SK-N-SH treated with all-trans-retinoic acid at 6 μM for 48 hours (cell line): ENCODE data around the gene PTPRF.

Experiments used
- ATAC-seq: fragments of 200-7000 bp; cut with Tn5 transposase; 3 replicates; pipeline ENCODE4 v1.9.1; 2020; ENCODE audit warnings: mild to moderate bottlenecking, moderate library complexity
- BACH2 ChIP-seq: fragments of 250-450 bp; sonication (Bioruptor Pico); IDR thresholded peaks from 2 replicates; pipeline ENCODE4 v1.9.0; 2021; ENCODE audit warnings: mild to moderate bottlenecking, borderline replicate concordance
- CREB5 ChIP-seq: fragments of 250-450 bp; sonication (Bioruptor Pico); IDR thresholded peaks from 2 replicates; pipeline ENCODE4 v1.5.1; 2020; ENCODE audit warnings: low read depth, mild to moderate bottlenecking, moderate library complexity
- CSDC2 ChIP-seq: fragments of 250-450 bp; sonication (Bioruptor Pico); IDR thresholded peaks from 2 replicates; pipeline ENCODE4 v1.5.0; 2020; ENCODE audit warnings: mild to moderate bottlenecking, moderate library complexity
- ESRRG ChIP-seq: fragments of 250-450 bp; sonication (Bioruptor Pico); IDR thresholded peaks from 2 replicates; pipeline ENCODE4 v1.6.1; 2021; ENCODE audit warnings: mild to moderate bottlenecking
- GLIS3 ChIP-seq: fragments of 250-450 bp; sonication (Bioruptor Pico); IDR thresholded peaks from 2 replicates; pipeline ENCODE4 v1.5.0; 2020; ENCODE audit warnings: mild to moderate bottlenecking, moderate library complexity
- ISL1 ChIP-seq: fragments of 250-450 bp; sonication (Bioruptor Pico); IDR thresholded peaks from 2 replicates; pipeline ENCODE4 v2.1.2; 2022; ENCODE audit warnings: mild to moderate bottlenecking, moderate library complexity
- OSR1 ChIP-seq: fragments of 250-450 bp; sonication (Bioruptor Pico); IDR thresholded peaks from 2 replicates; pipeline ENCODE4 v1.8.0; 2022; ENCODE audit warnings: moderate library complexity, mild to moderate bottlenecking, inconsistent platforms
- RARB ChIP-seq: fragments of 250-450 bp; sonication (Bioruptor Pico); IDR thresholded peaks from 2 replicates; pipeline ENCODE4 v1.8.0; 2021; ENCODE audit warnings: mild to moderate bottlenecking, moderate library complexity
- SNAI2 ChIP-seq: fragments of 250-450 bp; sonication (Bioruptor Pico); IDR thresholded peaks from 2 replicates; pipeline ENCODE4 v1.5.0; 2020; ENCODE audit warnings: mild to moderate bottlenecking, moderate library complexity
- TCF4 ChIP-seq: fragments of 250-450 bp; sonication (Bioruptor Pico); IDR thresholded peaks from 2 replicates; pipeline ENCODE4 v1.8.0; 2021; ENCODE audit warnings: mild to moderate bottlenecking, moderate library complexity, borderline replicate concordance
- TOX ChIP-seq: fragments of 250-450 bp; sonication (Bioruptor Pico); IDR thresholded peaks from 2 replicates; pipeline ENCODE4 v1.8.0; 2021; ENCODE audit warnings: mild to moderate bottlenecking, moderate library complexity, borderline replicate concordance
- TSHZ2 ChIP-seq: fragments of 250-450 bp; sonication (Bioruptor Pico); IDR thresholded peaks from 2 replicates; pipeline ENCODE4 v1.5.0; 2020; ENCODE audit warnings: mild to moderate bottlenecking, moderate library complexity
- ZC3H10 ChIP-seq: fragments of 250-450 bp; sonication (Bioruptor Pico); IDR thresholded peaks from 2 replicates; pipeline ENCODE4 v1.5.1; 2021; ENCODE audit warnings: mild to moderate bottlenecking, moderate library complexity
- ZFP3 ChIP-seq: fragments of 250-450 bp; sonication (Bioruptor Pico); IDR thresholded peaks from 2 replicates; pipeline ENCODE4 v1.5.0; 2020; ENCODE audit warnings: mild to moderate bottlenecking, moderate library complexity
- ZFP30 ChIP-seq: fragments of 450-650 bp; formaldehyde crosslinking; IDR thresholded peaks from 2 replicates; pipeline ENCODE4 v1.5.0; 2022; ENCODE audit warnings: mild to moderate bottlenecking, moderate library complexity
- ZNF565 ChIP-seq: fragments of 450-650 bp; formaldehyde crosslinking; conservative IDR thresholded peaks from 2 replicates; pipeline ENCODE4 v1.5.0; 2020; ENCODE audit warnings: low read depth, mild to moderate bottlenecking, moderate library complexity
- ZNF70 ChIP-seq: fragments of 450-650 bp; formaldehyde crosslinking; IDR thresholded peaks from 2 replicates; pipeline ENCODE4 v1.5.0; 2020; ENCODE audit warnings: mild to moderate bottlenecking, moderate library complexity
- TF ChIP-seq, protein P1 (sequence below): fragments of 250-450 bp; sonication (Bioruptor Pico); IDR thresholded peaks from 2 replicates; pipeline ENCODE4 v1.5.1; 2021; ENCODE audit warnings: mild to moderate bottlenecking, moderate library complexity
- TF ChIP-seq, protein P2 (sequence below): fragments of 250-450 bp; sonication (Bioruptor Pico); IDR thresholded peaks from 2 replicates; pipeline ENCODE4 v1.8.0; 2021; ENCODE audit warnings: low read depth, mild to moderate bottlenecking, moderate library complexity, borderline replicate concordance
- TF ChIP-seq, protein P3 (sequence below): fragments of 250-450 bp; sonication (Bioruptor Pico); IDR thresholded peaks from 2 replicates; pipeline ENCODE4 v1.8.0; 2020; ENCODE audit warnings: mild to moderate bottlenecking, moderate library complexity, borderline replicate concordance

The PTPRF gene

GRCh38 chr1:43597721-43598120 lies 67.0 kb downstream of the PTPRF start:
- no peak for ATAC-seq
- TF ChIP-seq, protein P1, sequence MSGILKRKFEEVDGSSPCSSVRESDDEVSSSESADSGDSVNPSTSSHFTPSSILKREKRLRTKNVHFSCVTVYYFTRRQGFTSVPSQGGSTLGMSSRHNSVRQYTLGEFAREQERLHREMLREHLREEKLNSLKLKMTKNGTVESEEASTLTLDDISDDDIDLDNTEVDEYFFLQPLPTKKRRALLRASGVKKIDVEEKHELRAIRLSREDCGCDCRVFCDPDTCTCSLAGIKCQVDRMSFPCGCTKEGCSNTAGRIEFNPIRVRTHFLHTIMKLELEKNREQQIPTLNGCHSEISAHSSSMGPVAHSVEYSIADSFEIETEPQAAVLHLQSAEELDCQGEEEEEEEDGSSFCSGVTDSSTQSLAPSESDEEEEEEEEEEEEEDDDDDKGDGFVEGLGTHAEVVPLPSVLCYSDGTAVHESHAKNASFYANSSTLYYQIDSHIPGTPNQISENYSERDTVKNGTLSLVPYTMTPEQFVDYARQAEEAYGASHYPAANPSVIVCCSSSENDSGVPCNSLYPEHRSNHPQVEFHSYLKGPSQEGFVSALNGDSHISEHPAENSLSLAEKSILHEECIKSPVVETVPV (CRISPR knock-in tag), result no peak

DNA sequence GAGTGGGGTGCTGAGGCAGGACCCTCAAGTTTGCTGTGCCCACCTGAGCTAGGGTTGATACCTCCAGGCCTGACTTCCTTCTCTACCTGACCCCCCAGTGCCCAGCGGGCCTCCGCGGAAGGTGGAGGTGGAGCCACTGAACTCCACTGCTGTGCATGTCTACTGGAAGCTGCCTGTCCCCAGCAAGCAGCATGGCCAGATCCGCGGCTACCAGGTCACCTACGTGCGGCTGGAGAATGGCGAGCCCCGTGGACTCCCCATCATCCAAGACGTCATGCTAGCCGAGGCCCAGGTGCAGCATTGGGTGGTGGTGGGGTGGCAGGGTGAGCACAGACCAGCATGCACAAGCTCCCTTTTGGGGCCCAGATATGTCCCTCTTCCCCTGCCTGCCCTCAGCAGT lies 67.9 kb downstream of the PTPRF start:
- ATAC-seq, result no peak
- TF ChIP-seq RARB (CRISPR knock-in tag), result no peak
- no peak for TF ChIP-seq ZFP3
- no peak for TF ChIP-seq ZNF70 (CRISPR knock-in tag)
- no peak for TF ChIP-seq CREB5 (CRISPR knock-in tag)
- no peak for TF ChIP-seq BACH2 (CRISPR knock-in tag)
- no peak for TF ChIP-seq TOX (CRISPR knock-in tag)
- TF ChIP-seq ISL1 (CRISPR knock-in tag), result no peak
- TF ChIP-seq GLIS3 (CRISPR knock-in tag), result no peak
- TF ChIP-seq TSHZ2 (CRISPR knock-in tag), result no peak
- TF ChIP-seq ZNF565 (CRISPR knock-in tag), result no peak
- no peak for TF ChIP-seq SNAI2
- TF ChIP-seq, protein P2, sequence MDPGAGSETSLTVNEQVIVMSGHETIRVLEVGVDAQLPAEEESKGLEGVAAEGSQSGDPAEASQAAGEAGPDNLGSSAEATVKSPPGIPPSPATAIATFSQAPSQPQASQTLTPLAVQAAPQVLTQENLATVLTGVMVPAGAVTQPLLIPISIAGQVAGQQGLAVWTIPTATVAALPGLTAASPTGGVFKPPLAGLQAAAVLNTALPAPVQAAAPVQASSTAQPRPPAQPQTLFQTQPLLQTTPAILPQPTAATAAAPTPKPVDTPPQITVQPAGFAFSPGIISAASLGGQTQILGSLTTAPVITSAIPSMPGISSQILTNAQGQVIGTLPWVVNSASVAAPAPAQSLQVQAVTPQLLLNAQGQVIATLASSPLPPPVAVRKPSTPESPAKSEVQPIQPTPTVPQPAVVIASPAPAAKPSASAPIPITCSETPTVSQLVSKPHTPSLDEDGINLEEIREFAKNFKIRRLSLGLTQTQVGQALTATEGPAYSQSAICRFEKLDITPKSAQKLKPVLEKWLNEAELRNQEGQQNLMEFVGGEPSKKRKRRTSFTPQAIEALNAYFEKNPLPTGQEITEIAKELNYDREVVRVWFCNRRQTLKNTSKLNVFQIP (CRISPR knock-in tag), result no peak
- no peak for TF ChIP-seq OSR1 (CRISPR knock-in tag)
- TF ChIP-seq ZFP30 (CRISPR knock-in tag), result no peak
- TF ChIP-seq, protein P1 (CRISPR knock-in tag), result no peak
- TF ChIP-seq, protein P3, sequence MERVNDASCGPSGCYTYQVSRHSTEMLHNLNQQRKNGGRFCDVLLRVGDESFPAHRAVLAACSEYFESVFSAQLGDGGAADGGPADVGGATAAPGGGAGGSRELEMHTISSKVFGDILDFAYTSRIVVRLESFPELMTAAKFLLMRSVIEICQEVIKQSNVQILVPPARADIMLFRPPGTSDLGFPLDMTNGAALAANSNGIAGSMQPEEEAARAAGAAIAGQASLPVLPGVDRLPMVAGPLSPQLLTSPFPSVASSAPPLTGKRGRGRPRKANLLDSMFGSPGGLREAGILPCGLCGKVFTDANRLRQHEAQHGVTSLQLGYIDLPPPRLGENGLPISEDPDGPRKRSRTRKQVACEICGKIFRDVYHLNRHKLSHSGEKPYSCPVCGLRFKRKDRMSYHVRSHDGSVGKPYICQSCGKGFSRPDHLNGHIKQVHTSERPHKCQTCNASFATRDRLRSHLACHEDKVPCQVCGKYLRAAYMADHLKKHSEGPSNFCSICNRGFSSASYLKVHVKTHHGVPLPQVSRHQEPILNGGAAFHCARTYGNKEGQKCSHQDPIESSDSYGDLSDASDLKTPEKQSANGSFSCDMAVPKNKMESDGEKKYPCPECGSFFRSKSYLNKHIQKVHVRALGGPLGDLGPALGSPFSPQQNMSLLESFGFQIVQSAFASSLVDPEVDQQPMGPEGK (CRISPR knock-in tag), result no peak
- TF ChIP-seq TCF4 (CRISPR knock-in tag), result no peak
- TF ChIP-seq CSDC2 (CRISPR knock-in tag), result no peak
- no peak for TF ChIP-seq ZC3H10 (CRISPR knock-in tag)
- no peak for TF ChIP-seq ESRRG
- TF ChIP-seq, all 23 proteins: peak for 0
